ENCODE measurements around the gene ENC1.

The ENC1 gene

DNA sequence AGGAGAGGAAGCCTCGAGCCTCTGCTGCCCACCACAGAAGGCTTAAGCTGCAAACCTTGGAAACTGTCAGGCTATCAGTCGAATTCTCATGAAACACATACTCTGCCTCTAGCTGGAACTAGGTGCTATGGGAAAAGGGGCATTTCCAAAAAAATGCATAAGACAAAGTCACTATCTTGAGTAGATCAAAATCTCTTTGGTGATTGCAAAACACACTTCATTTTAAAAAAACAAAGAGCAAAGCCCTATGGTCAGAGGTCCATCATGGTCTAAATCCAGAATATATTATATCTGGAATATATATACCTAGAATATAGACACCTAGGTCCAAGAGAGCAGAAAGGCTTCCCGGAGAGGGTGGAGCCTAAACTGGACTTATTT lies 59.8 kb downstream of the ENC1 start:
- Histone ChIP-seq H3K4me1 (ENCODE audit: low read depth, poor library complexity, severe bottlenecking) (peaks cover 49% of the 10 kb centered on the region), H2AFZ (ENCODE audit: low read depth) (no peak overlapping the region), H4K20me1 (ENCODE audit: insufficient read depth) (no peaks in the 10 kb centered on the region), H3K9ac (no peak overlapping the region), H3K36me3 (ENCODE audit: insufficient read depth) (no peaks in the 10 kb centered on the region), H3K27me3 (ENCODE audit: insufficient read depth, low read depth) (no peaks in the 10 kb centered on the region), H3K79me2 (ENCODE audit: insufficient read depth, low read depth) (no peaks in the 10 kb centered on the region), H3K27ac (no peak overlapping the region), H3K4me3 (IDR thresholded peaks at IDR 0.05; ENCODE audit: insufficient read depth, low read depth, low read length) (no peak overlapping the region), H3K4me2 (no peak overlapping the region)
- TF ChIP-seq, protein P1, sequence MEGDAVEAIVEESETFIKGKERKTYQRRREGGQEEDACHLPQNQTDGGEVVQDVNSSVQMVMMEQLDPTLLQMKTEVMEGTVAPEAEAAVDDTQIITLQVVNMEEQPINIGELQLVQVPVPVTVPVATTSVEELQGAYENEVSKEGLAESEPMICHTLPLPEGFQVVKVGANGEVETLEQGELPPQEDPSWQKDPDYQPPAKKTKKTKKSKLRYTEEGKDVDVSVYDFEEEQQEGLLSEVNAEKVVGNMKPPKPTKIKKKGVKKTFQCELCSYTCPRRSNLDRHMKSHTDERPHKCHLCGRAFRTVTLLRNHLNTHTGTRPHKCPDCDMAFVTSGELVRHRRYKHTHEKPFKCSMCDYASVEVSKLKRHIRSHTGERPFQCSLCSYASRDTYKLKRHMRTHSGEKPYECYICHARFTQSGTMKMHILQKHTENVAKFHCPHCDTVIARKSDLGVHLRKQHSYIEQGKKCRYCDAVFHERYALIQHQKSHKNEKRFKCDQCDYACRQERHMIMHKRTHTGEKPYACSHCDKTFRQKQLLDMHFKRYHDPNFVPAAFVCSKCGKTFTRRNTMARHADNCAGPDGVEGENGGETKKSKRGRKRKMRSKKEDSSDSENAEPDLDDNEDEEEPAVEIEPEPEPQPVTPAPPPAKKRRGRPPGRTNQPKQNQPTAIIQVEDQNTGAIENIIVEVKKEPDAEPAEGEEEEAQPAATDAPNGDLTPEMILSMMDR (conservative IDR thresholded peaks at IDR 0.05; ENCODE audit: low read depth, low read length) = no peak

DNA sequence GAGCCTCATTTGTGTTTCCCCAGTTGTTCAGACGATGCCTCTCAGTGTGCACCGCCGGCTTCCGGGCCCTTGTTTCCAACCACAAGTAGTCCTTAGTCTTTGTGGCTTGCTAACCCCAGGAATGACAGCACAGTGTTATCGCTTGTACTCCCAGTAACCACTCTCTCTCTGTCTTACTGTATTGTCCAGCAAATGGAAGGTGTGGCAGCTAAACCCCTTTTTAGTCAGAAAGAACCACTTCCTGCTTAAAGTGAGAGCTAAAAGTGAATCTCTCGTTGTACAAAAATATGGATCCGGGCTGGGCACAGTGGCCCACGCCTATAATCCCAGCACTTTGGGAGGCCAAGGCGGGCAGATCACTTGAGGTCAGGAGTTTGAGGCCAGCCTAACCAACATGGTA lies 61.3 kb downstream of the ENC1 start:
- Histone ChIP-seq H3K9ac (no peak overlapping the region), H3K4me3 (IDR thresholded peaks at IDR 0.05; ENCODE audit: insufficient read depth, low read depth, low read length) (no peak overlapping the region), H3K27me3 (ENCODE audit: insufficient read depth, low read depth) (no peaks in the 10 kb centered on the region), H3K4me1 (ENCODE audit: low read depth, poor library complexity, severe bottlenecking) (peaks cover 54% of the 10 kb centered on the region), H2AFZ (ENCODE audit: low read depth) (0 out of 2 replicates have a peak overlapping the region, but pooled peaks have one; percentile 23), H4K20me1 (ENCODE audit: insufficient read depth) (no peaks in the 10 kb centered on the region), H3K79me2 (ENCODE audit: insufficient read depth, low read depth) (no peaks in the 10 kb centered on the region), H3K27ac (peak overlapping the region; percentile 88), H3K4me2 (peak overlapping the region; percentile 62), H3K36me3 (ENCODE audit: insufficient read depth) (no peaks in the 10 kb centered on the region)
- TF ChIP-seq, protein P1 (conservative IDR thresholded peaks at IDR 0.05; ENCODE audit: low read depth, low read length) = no peak

DNA sequence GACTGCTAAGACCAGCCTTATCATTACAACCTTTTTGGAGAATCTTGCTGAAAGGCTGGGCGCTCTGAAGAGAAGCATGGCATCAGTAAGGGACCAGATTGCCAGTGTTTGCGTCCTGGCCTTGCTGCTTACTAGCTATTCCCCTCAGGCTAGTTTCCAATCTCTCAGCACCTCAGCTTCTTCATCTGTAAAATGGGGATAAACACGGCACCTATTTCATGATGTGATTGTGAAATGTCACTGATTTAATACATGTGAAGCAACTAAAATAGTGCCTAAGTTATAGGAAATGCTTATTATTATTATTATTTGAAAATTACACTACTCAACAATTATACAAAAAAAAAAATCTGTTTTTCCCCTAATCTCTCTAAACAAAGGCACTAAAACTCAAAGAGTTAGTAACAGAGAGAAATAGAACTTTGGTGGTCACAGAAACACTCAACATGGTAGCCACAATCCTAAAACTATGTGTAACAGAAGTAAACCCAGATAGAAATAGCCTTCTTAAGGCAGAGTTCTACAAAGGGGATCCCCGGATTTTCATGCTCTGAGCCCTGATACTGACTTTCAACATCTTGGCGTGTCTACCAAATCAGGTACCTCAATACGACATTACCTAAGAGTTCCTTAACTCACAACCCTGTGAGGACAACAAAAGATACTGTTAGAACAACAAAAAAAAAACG lies 62.0 kb downstream of the ENC1 start:
- H3K4me3 ChIP-seq (IDR thresholded peaks at IDR 0.05; ENCODE audit: insufficient read depth, low read depth, low read length) = no peak overlapping the region
- H3K27me3 ChIP-seq (ENCODE audit: insufficient read depth, low read depth) = no peaks in the 10 kb centered on the region
- H3K9ac ChIP-seq = no peak overlapping the region
- H3K27ac ChIP-seq = peak overlapping the region; percentile 88
- TF ChIP-seq, protein P1 (conservative IDR thresholded peaks at IDR 0.05; ENCODE audit: low read depth, low read length) = no peak
- no peaks in the 10 kb centered on the region for H3K79me2 ChIP-seq (ENCODE audit: insufficient read depth, low read depth)
- no peak overlapping the region for H2AFZ ChIP-seq (ENCODE audit: low read depth)
- H4K20me1 ChIP-seq (ENCODE audit: insufficient read depth) = no peaks in the 10 kb centered on the region
- no peaks in the 10 kb centered on the region for H3K36me3 ChIP-seq (ENCODE audit: insufficient read depth)
- peaks cover 54% of the 10 kb centered on the region for H3K4me1 ChIP-seq (ENCODE audit: low read depth, poor library complexity, severe bottlenecking)
- peak overlapping the region; percentile 62 for H3K4me2 ChIP-seq

All from KMS-11 (cell line).